Measurements from ENCODE around the gene CYBC1. TPM values are rescaled to one million over a fixed set of nuclear protein-coding genes. Genes with fewer than 3 reads are reported as not detected.

CYBC1 gene
- total RNA-seq, 1 experiment from 2014 or later = 99.9 TPM

DNA sequence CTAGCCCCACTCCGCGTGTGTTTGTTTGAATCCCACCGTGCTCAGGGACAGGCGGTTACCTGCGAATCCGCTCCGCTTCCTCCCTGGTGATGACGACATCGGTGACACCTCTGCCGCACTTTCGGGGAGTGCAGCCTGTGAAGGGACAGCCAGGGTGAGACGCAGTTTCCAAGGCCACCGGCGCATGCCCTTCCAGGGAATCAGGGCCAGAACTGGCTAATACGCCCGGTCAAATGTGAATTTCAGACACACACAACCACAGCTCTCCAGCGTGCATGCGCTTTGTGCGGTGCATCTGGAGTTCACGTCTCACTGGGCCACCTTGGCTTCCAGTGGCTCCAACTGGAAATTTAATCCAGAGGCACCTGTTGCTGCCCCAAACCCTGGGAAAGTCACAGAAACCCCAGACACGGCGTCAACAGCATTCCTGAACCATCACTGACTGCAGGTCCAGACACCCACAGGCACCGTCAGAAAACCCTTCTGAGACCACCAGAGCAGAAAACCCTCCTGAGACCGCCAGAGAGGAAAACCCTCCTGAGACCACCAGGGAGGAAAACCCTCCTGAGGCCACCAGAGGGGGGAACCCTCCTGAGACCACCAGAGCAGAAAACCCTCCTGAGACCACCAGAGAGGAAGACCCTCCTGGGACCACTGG is 39.0 kb downstream of the CYBC1 start:
- Histone ChIP-seq H3K27me3 (replicated peaks; ENCODE audit: control insufficient read depth, insufficient read depth, low read length) (no peaks in the 10 kb centered on the region), H3K4me3 (ENCODE audit: low read depth, low read length) (no peak overlapping the region), H3K9me3 (no peaks in the 10 kb centered on the region), H3K36me3 (ENCODE audit: control insufficient read depth, insufficient read depth, low read length) (peaks cover 2% of the 10 kb centered on the region; the same call in 1 of the 2 replicates), H3K4me1 (no peaks in the 10 kb centered on the region)
- DNase-seq = no peak
- CTCF ChIA-PET = no interaction called here
- no peaks in the 10 kb centered on the region for H3K36me3 Mint-ChIP-seq (ENCODE audit: insufficient read depth, unreplicated experiment)
- POLR2A ChIA-PET = no interaction called here
- no peak for TF ChIP-seq CTCF (IDR thresholded peaks at IDR 0.05; ENCODE audit: insufficient read depth in 1 of 2, low read depth in 1 of 2, low read length in 1 of 2, severe bottlenecking in 1 of 2, unreplicated experiment in 1 of 2)
- intact Hi-C loops (cut with micrococcal nuclease; ENCODE audit: unreplicated experiment) = loop anchor here (5.0 kb wide), 1 partner anchor 59 kb away; no protein-coding TSS in a partner anchor
- H3K9me3 Mint-ChIP-seq (ENCODE audit: unreplicated experiment) = no peaks in the 10 kb centered on the region
- no peak overlapping the region for H3K27ac Mint-ChIP-seq (ENCODE audit: unreplicated experiment)
- no peaks in the 10 kb centered on the region for H3K27me3 Mint-ChIP-seq (ENCODE audit: insufficient read depth, unreplicated experiment)
- H3K4me3 Mint-ChIP-seq (ENCODE audit: unreplicated experiment) = no peak overlapping the region
- no TSS peak for BruUV-seq (replicated peaks)
- H3K4me1 Mint-ChIP-seq (ENCODE audit: low read depth, unreplicated experiment) = no peaks in the 10 kb centered on the region

DNA sequence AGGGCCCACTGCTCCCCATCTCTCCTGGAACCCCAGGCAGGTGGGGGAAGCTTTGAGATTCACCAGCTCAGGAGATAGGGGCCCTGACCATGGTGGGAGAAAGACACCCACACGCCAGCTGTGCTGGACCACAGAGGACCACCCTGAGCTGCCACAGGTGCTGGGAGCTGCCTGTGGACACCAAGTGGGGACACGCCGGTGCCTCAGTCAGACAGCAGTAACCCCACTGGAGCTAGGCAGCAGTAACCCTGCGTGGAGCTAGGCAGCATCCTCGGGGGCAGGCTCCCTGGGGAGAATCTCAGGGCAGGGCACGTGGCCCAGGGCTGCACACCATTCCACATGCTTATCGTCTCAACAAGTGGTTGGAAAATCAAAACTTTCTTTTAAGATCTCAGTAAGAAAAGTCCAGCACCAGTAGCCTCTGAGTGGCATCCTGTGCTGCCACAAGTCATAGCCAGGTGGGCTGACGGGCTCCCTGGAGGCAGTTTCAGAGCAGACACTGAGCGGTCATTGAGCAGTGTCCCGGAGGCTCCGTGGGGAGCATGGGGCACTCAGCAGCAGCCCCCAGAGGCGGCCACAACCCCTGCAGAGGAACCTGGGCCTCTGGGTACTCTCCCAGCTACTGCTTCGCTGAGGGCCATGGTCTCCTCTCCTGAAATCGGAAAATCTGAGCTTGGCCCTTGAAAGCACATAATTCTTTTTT is 40.4 kb downstream of the CYBC1 start:
- POLR2A ChIA-PET = no interaction called here
- intact Hi-C loops (cut with micrococcal nuclease; ENCODE audit: unreplicated experiment) = loop anchor here (5.0 kb wide), 1 partner anchor 58 kb away; no protein-coding TSS in a partner anchor
- Mint-ChIP-seq H3K36me3 (ENCODE audit: insufficient read depth, unreplicated experiment) (no peaks in the 10 kb centered on the region), H3K27ac (ENCODE audit: unreplicated experiment) (no peak overlapping the region), H3K9me3 (ENCODE audit: unreplicated experiment) (no peaks in the 10 kb centered on the region), H3K4me3 (ENCODE audit: unreplicated experiment) (no peak overlapping the region), H3K27me3 (ENCODE audit: insufficient read depth, unreplicated experiment) (no peaks in the 10 kb centered on the region), H3K4me1 (ENCODE audit: low read depth, unreplicated experiment) (no peaks in the 10 kb centered on the region)
- no peaks in the 10 kb centered on the region; the same call in 1 of the 2 replicates for H3K36me3 ChIP-seq (ENCODE audit: control insufficient read depth, insufficient read depth, low read length)
- H3K27me3 ChIP-seq (replicated peaks; ENCODE audit: control insufficient read depth, insufficient read depth, low read length) = no peaks in the 10 kb centered on the region
- DNase-seq = no peak
- TF ChIP-seq CTCF (IDR thresholded peaks at IDR 0.05; ENCODE audit: insufficient read depth in 1 of 2, low read depth in 1 of 2, low read length in 1 of 2, severe bottlenecking in 1 of 2, unreplicated experiment in 1 of 2) = no peak
- no peaks in the 10 kb centered on the region for H3K4me1 ChIP-seq
- no TSS peak for BruUV-seq (replicated peaks)
- CTCF ChIA-PET = no interaction called here
- H3K4me3 ChIP-seq (ENCODE audit: low read depth, low read length) = no peak overlapping the region
- no peaks in the 10 kb centered on the region for H3K9me3 ChIP-seq

GRCh38 chr17:82408938-82409318 is 41.6 kb downstream of the CYBC1 start:
- H3K36me3 ChIP-seq (ENCODE audit: control insufficient read depth, insufficient read depth, low read length) = no peaks in the 10 kb centered on the region; the same call in 1 of the 2 replicates
- H3K27me3 Mint-ChIP-seq (ENCODE audit: insufficient read depth, unreplicated experiment) = no peaks in the 10 kb centered on the region
- H3K27ac Mint-ChIP-seq (ENCODE audit: unreplicated experiment) = no peak overlapping the region
- no peaks in the 10 kb centered on the region for H3K27me3 ChIP-seq (replicated peaks; ENCODE audit: control insufficient read depth, insufficient read depth, low read length)
- H3K4me1 Mint-ChIP-seq (ENCODE audit: low read depth, unreplicated experiment) = no peaks in the 10 kb centered on the region
- BruUV-seq (replicated peaks) = no TSS peak
- no peaks in the 10 kb centered on the region for H3K9me3 ChIP-seq
- POLR2A ChIA-PET = no interaction called here
- no peak for DNase-seq
- no peaks in the 10 kb centered on the region for H3K9me3 Mint-ChIP-seq (ENCODE audit: unreplicated experiment)
- CTCF ChIA-PET = no interaction called here
- H3K36me3 Mint-ChIP-seq (ENCODE audit: insufficient read depth, unreplicated experiment) = peaks cover 4% of the 10 kb centered on the region
- H3K4me3 ChIP-seq (ENCODE audit: low read depth, low read length) = no peak overlapping the region
- TF ChIP-seq CTCF (IDR thresholded peaks at IDR 0.05; ENCODE audit: insufficient read depth in 1 of 2, low read depth in 1 of 2, low read length in 1 of 2, severe bottlenecking in 1 of 2, unreplicated experiment in 1 of 2) = no peak
- H3K4me1 ChIP-seq = no peaks in the 10 kb centered on the region
- H3K4me3 Mint-ChIP-seq (ENCODE audit: unreplicated experiment) = no peak overlapping the region
- intact Hi-C loops (cut with micrococcal nuclease; ENCODE audit: unreplicated experiment) = no loop called here

Data from Caco-2 (cell line).